GM23338 (cell line): ENCODE measurements around the gene OR4K13. TPM values are rescaled to one million over a fixed set of nuclear protein-coding genes. Genes with fewer than 3 reads are reported as not detected.

ENCODE experiments used
- ATAC-seq: fragments of 200-7000 bp; cut with Tn5 transposase; 3 replicates; pipeline ENCODE4 v1.9.1; 2020
- DNase-seq: peaks from one replicate; pipeline ENCODE4 v3.0.0-alpha.2; 2015; ENCODE audit warnings: low spot score
- H2AFZ ChIP-seq: fragments of 200-600 bp; sonication (generic); 2 replicates; pipeline ENCODE4 v1.8.0; 2016; ENCODE audit warnings: antibody characterized with exemption, mild to moderate bottlenecking, moderate library complexity
- H3F3A ChIP-seq: fragments of 200-600 bp; sonication (generic); replicated peaks from 2 replicates; pipeline ENCODE4 v1.8.0; 2017; ENCODE audit warnings: antibody characterized with exemption, mixed run types, low read depth
- H3K27ac ChIP-seq: fragments of 200-600 bp; sonication (generic); 2 replicates; pipeline ENCODE4 v1.6.1; 2016; ENCODE audit warnings: low read depth
- H3K27me3 ChIP-seq: fragments of 200-600 bp; sonication (generic); 2 replicates; pipeline ENCODE4 v1.8.0; 2016; ENCODE audit warnings: mild to moderate bottlenecking, mixed run types, moderate library complexity; ENCODE audit not compliant: insufficient read depth
- H3K36me3 ChIP-seq: fragments of 200-600 bp; sonication (generic); 2 replicates; pipeline ENCODE4 v1.8.0; 2016; ENCODE audit warnings: mild to moderate bottlenecking; ENCODE audit not compliant: insufficient read depth
- H3K4me1 ChIP-seq: fragments of 200-600 bp; sonication (generic); 2 replicates; pipeline ENCODE4 v1.8.0; 2016; ENCODE audit warnings: mild to moderate bottlenecking, moderate library complexity; ENCODE audit not compliant: insufficient read depth
- H3K4me2 ChIP-seq: fragments of 200-600 bp; sonication (generic); 2 replicates; pipeline ENCODE4 v1.7.1; 2017; ENCODE audit warnings: mixed run types
- H3K4me3 ChIP-seq: fragments of 200-600 bp; sonication (generic); 2 replicates; pipeline ENCODE4 v1.6.1; 2016; ENCODE audit warnings: mixed run types
- H3K79me2 ChIP-seq: fragments of 200-600 bp; sonication (generic); replicated peaks from 2 replicates; pipeline ENCODE4 v1.8.0; 2017; ENCODE audit warnings: mild to moderate bottlenecking; ENCODE audit not compliant: insufficient read depth
- H3K9me2 ChIP-seq: fragments of 200-600 bp; sonication (generic); 2 replicates; pipeline ENCODE4 v1.8.0; 2017; ENCODE audit not compliant: insufficient read depth
- H4K20me1 ChIP-seq: fragments of 200-600 bp; sonication (generic); replicated peaks from 2 replicates; pipeline ENCODE4 v1.8.0; 2017; ENCODE audit warnings: mild to moderate bottlenecking; ENCODE audit not compliant: insufficient read depth
- H3K27ac Mint-ChIP-seq: 2 replicates; pipeline ENCODE4 v1.8.0; 2020; ENCODE audit warnings: inconsistent platforms, mild to moderate bottlenecking, moderate library complexity, mixed read lengths
- H3K27me3 Mint-ChIP-seq: 3 replicates; pipeline ENCODE4 v1.8.0; 2022; ENCODE audit warnings: low read depth, mild to moderate bottlenecking, moderate library complexity, mixed read lengths, inconsistent platforms; ENCODE audit not compliant: insufficient read depth, poor library complexity
- H3K36me3 Mint-ChIP-seq: 3 replicates; pipeline ENCODE4 v1.8.0; 2021; ENCODE audit warnings: low read depth, mild to moderate bottlenecking, inconsistent platforms, moderate library complexity, mixed read lengths
- H3K4me1 Mint-ChIP-seq: 3 replicates; pipeline ENCODE4 v1.8.0; 2020; ENCODE audit warnings: mild to moderate bottlenecking, inconsistent platforms, mixed read lengths
- H3K4me3 Mint-ChIP-seq: 3 replicates; pipeline ENCODE4 v1.8.0; 2021; ENCODE audit warnings: moderate library complexity, mild to moderate bottlenecking, inconsistent platforms, mixed read lengths
- H3K9me3 Mint-ChIP-seq: 3 replicates; pipeline ENCODE4 v1.8.0; 2020; ENCODE audit warnings: moderate library complexity, mild to moderate bottlenecking, inconsistent platforms, mixed read lengths
- CREB1 ChIP-seq: fragments of 250-450 bp; sonication (Bioruptor Pico); IDR thresholded peaks from 2 replicates; pipeline ENCODE4 v1.5.0; 2020; ENCODE audit warnings: low read depth, mild to moderate bottlenecking, moderate library complexity
- EZH2 ChIP-seq: fragments of 200-600 bp; sonication (generic); IDR thresholded peaks from one replicate; pipeline ENCODE4 v1.8.0; 2017; ENCODE audit warnings: antibody characterized with exemption, mild to moderate bottlenecking, low read depth; ENCODE audit not compliant: unreplicated experiment
- EZH2phosphoT487 ChIP-seq: fragments of 200-600 bp; sonication (generic); IDR thresholded peaks from one replicate; pipeline ENCODE4 v1.8.1; 2018; ENCODE audit warnings: antibody characterized with exemption; ENCODE audit not compliant: unreplicated experiment
- JUNB ChIP-seq: IDR thresholded peaks from one replicate; pipeline ENCODE4 v1.6.1; 2016; ENCODE audit warnings: antibody characterized with exemption; ENCODE audit not compliant: unreplicated experiment
- NANOG ChIP-seq: IDR thresholded peaks from 2 replicates; pipeline ENCODE4 v1.6.1; 2016; ENCODE audit warnings: antibody characterized with exemption, borderline replicate concordance
- POLR2AphosphoS5 ChIP-seq: IDR thresholded peaks from 2 replicates; pipeline ENCODE4 v1.6.1; 2016; ENCODE audit warnings: antibody characterized with exemption, low read depth
- ZNF114 ChIP-seq: fragments of 250-450 bp; sonication (Bioruptor Pico); IDR thresholded peaks from 2 replicates; pipeline ENCODE4 v1.5.0; 2020; ENCODE audit warnings: mild to moderate bottlenecking, moderate library complexity
- polyA plus RNA-seq: library from polyadenylated mRNA; unstranded; fragments of >200 nt; fragmentation: Nextera tagmentation; extraction: Ambion mirVana; gene quantifications from 2 replicates; pipeline ENCODE4 v1.2.1, GENCODE V29; 2016
- total RNA-seq: library from RNA; depleted of rRNA; stranded (reverse); fragments of >200 nt; shearing (Covaris generic); gene quantifications from 2 replicates; pipeline ENCODE4 v1.2.3, GENCODE V29; 2014
- TF ChIP-seq, protein P1 (sequence below): IDR thresholded peaks from 2 replicates; pipeline ENCODE4 v1.6.1; 2016; ENCODE audit warnings: antibody characterized with exemption
- TF ChIP-seq, protein P2 (sequence below): IDR thresholded peaks from one replicate; pipeline ENCODE4 v1.6.1; 2018; ENCODE audit warnings: antibody characterized with exemption; ENCODE audit not compliant: unreplicated experiment
- TF ChIP-seq, protein P3 (sequence below), 2 experiments: fragments of 200-600 bp in 1 of 2; sonication (generic) in 1 of 2; conservative IDR thresholded peaks; 2 replicates each; pipeline versions ENCODE4 v1.5.1 to v1.6.1; 2016 to 2017; ENCODE audit warnings: antibody characterized with exemption in 2 of 2, low read depth in 2 of 2, mild to moderate bottlenecking in 2 of 2, moderate library complexity in 1 of 2

OR4K13 gene
- total and polyA plus RNA-seq, 2 experiments from 2014 or later = not detected

DNA sequence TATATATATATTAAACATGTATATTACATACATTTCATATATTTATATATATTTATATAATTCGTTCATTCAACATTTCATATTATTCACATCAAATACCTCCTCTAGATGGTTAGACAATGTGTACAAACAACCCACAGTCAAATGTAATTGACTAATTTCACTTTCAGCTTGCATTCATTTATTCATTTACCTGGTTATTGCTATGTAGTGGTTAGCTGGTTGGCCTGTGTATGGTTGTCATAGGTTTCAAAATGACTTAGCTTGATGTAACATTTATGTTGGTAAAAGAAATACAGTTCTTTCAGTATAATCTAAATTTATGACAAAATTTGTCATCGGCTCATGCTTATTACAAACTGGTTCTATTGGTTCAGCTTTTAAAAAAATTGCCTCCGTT, 389 bp downstream of the OR4K13 start:
- H2AFZ ChIP-seq = no peak overlapping the region
- no peak overlapping the region for H3K4me3 ChIP-seq
- no peaks in the 10 kb centered on the region; the same call in 1 of the 2 replicates for H3K36me3 ChIP-seq
- Mint-ChIP-seq H3K4me1 (no peaks in the 10 kb centered on the region), H3K27ac (no peak overlapping the region), H3K9me3 (peaks cover 77% of the 10 kb centered on the region), H3K36me3 (peaks cover 9% of the 10 kb centered on the region; the same call in 2 of the 3 replicates), H3K27me3 (no peaks in the 10 kb centered on the region), H3K4me3 (no peak overlapping the region)
- no peaks in the 10 kb centered on the region for H3K9me2 ChIP-seq
- no peaks in the 10 kb centered on the region for H3K4me1 ChIP-seq
- H4K20me1 ChIP-seq = no peaks in the 10 kb centered on the region
- TF ChIP-seq, protein P1, sequence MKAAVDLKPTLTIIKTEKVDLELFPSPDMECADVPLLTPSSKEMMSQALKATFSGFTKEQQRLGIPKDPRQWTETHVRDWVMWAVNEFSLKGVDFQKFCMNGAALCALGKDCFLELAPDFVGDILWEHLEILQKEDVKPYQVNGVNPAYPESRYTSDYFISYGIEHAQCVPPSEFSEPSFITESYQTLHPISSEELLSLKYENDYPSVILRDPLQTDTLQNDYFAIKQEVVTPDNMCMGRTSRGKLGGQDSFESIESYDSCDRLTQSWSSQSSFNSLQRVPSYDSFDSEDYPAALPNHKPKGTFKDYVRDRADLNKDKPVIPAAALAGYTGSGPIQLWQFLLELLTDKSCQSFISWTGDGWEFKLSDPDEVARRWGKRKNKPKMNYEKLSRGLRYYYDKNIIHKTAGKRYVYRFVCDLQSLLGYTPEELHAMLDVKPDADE = no peak
- TF ChIP-seq CREB1 (no peak), EZH2 (no peak), NANOG (no peak), ZNF114 (CRISPR knock-in tag) (no peak), EZH2phosphoT487 (no peak), JUNB (no peak), POLR2AphosphoS5 (no peak)
- TF ChIP-seq, protein P2, sequence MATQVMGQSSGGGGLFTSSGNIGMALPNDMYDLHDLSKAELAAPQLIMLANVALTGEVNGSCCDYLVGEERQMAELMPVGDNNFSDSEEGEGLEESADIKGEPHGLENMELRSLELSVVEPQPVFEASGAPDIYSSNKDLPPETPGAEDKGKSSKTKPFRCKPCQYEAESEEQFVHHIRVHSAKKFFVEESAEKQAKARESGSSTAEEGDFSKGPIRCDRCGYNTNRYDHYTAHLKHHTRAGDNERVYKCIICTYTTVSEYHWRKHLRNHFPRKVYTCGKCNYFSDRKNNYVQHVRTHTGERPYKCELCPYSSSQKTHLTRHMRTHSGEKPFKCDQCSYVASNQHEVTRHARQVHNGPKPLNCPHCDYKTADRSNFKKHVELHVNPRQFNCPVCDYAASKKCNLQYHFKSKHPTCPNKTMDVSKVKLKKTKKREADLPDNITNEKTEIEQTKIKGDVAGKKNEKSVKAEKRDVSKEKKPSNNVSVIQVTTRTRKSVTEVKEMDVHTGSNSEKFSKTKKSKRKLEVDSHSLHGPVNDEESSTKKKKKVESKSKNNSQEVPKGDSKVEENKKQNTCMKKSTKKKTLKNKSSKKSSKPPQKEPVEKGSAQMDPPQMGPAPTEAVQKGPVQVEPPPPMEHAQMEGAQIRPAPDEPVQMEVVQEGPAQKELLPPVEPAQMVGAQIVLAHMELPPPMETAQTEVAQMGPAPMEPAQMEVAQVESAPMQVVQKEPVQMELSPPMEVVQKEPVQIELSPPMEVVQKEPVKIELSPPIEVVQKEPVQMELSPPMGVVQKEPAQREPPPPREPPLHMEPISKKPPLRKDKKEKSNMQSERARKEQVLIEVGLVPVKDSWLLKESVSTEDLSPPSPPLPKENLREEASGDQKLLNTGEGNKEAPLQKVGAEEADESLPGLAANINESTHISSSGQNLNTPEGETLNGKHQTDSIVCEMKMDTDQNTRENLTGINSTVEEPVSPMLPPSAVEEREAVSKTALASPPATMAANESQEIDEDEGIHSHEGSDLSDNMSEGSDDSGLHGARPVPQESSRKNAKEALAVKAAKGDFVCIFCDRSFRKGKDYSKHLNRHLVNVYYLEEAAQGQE = no peak
- H3K79me2 ChIP-seq = no peaks in the 10 kb centered on the region
- H3K4me2 ChIP-seq = no peak overlapping the region
- no peaks in the 10 kb centered on the region for H3K27me3 ChIP-seq
- H3F3A ChIP-seq = no peaks in the 10 kb centered on the region
- ATAC-seq = no peak
- no peak overlapping the region for H3K27ac ChIP-seq
- no peak for DNase-seq

DNA sequence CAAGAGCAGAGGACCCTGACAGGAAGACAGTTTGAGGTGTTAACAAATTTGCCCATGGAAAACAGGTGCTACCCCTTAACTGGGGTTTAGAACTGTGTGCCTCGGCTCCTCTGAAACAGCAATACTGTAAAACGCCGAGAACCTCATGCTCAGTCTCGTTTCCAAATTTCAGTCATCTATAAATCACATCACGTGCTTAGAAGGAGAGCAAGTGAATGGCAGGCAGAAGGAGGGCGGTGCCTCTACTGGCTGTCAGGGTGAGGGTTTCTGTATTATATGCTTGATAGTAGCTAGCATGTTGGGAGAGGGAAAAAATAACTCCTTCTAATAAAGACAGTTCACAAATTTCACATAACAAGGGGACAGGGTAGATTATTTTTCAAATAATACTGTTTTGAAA, 4.8 kb downstream of the OR4K13 start:
- Histone ChIP-seq H3K27me3 (no peaks in the 10 kb centered on the region), H4K20me1 (no peaks in the 10 kb centered on the region), H3K79me2 (no peaks in the 10 kb centered on the region), H3K27ac (no peak overlapping the region), H2AFZ (no peak overlapping the region), H3F3A (no peaks in the 10 kb centered on the region), H3K36me3 (no peaks in the 10 kb centered on the region; the same call in 1 of the 2 replicates), H3K4me3 (no peak overlapping the region), H3K4me2 (no peak overlapping the region), H3K4me1 (no peaks in the 10 kb centered on the region), H3K9me2 (no peaks in the 10 kb centered on the region)
- H3K27me3 Mint-ChIP-seq = no peaks in the 10 kb centered on the region
- peaks cover 9% of the 10 kb centered on the region; the same call in 2 of the 3 replicates for H3K36me3 Mint-ChIP-seq
- H3K27ac Mint-ChIP-seq = no peak overlapping the region
- DNase-seq (no peak), ATAC-seq (no peak)
- peaks cover 90% of the 10 kb centered on the region for H3K9me3 Mint-ChIP-seq
- H3K4me3 Mint-ChIP-seq = no peak overlapping the region
- no peaks in the 10 kb centered on the region for H3K4me1 Mint-ChIP-seq
- TF ChIP-seq CREB1 (no peak), NANOG (no peak), ZNF114 (CRISPR knock-in tag) (no peak), JUNB (no peak)
- TF ChIP-seq, protein P1 = no peak
- TF ChIP-seq, protein P3, sequence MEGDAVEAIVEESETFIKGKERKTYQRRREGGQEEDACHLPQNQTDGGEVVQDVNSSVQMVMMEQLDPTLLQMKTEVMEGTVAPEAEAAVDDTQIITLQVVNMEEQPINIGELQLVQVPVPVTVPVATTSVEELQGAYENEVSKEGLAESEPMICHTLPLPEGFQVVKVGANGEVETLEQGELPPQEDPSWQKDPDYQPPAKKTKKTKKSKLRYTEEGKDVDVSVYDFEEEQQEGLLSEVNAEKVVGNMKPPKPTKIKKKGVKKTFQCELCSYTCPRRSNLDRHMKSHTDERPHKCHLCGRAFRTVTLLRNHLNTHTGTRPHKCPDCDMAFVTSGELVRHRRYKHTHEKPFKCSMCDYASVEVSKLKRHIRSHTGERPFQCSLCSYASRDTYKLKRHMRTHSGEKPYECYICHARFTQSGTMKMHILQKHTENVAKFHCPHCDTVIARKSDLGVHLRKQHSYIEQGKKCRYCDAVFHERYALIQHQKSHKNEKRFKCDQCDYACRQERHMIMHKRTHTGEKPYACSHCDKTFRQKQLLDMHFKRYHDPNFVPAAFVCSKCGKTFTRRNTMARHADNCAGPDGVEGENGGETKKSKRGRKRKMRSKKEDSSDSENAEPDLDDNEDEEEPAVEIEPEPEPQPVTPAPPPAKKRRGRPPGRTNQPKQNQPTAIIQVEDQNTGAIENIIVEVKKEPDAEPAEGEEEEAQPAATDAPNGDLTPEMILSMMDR (conservative IDR thresholded peaks at IDR 0.05; ENCODE audit: low read depth in 2 of 2) = no peak
